ENCODE measurements around the gene MGRN1.

GRCh38 chr16:4608704-4608980, 16.0 kb upstream of the MGRN1 start:
- TF ChIP-seq, protein P1, sequence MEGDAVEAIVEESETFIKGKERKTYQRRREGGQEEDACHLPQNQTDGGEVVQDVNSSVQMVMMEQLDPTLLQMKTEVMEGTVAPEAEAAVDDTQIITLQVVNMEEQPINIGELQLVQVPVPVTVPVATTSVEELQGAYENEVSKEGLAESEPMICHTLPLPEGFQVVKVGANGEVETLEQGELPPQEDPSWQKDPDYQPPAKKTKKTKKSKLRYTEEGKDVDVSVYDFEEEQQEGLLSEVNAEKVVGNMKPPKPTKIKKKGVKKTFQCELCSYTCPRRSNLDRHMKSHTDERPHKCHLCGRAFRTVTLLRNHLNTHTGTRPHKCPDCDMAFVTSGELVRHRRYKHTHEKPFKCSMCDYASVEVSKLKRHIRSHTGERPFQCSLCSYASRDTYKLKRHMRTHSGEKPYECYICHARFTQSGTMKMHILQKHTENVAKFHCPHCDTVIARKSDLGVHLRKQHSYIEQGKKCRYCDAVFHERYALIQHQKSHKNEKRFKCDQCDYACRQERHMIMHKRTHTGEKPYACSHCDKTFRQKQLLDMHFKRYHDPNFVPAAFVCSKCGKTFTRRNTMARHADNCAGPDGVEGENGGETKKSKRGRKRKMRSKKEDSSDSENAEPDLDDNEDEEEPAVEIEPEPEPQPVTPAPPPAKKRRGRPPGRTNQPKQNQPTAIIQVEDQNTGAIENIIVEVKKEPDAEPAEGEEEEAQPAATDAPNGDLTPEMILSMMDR (IDR thresholded peaks at IDR 0.05): no peak
- no peak for TF ChIP-seq POLR2AphosphoS5 (IDR thresholded peaks at IDR 0.05)
